Measurements from ENCODE around the gene FMN2. TPM values are rescaled to one million over a fixed set of nuclear protein-coding genes. Genes with fewer than 3 reads are reported as not detected.

Gene FMN2
- total RNA-seq, 1 experiment from 2014 or later, result 0.59 TPM

GRCh38 chr1:240320659-240321058 lies 229.0 kb downstream of the FMN2 start:
- Histone ChIP-seq H4K91ac (ENCODE audit: insufficient read length, low read depth, low read length) (no peak overlapping the region), H4K5ac (ENCODE audit: insufficient read length, low read depth, low read length) (no peak overlapping the region), H3K4me2 (ENCODE audit: insufficient read depth, insufficient read length, low read length) (no peak overlapping the region), H2AFZ (ENCODE audit: low read length) (no peak overlapping the region), H3K79me1 (ENCODE audit: insufficient read depth, low read depth, low read length, poor library complexity, severe bottlenecking) (no peaks in the 10 kb centered on the region), H3K27me3 (ENCODE audit: insufficient read depth, low read length) (no peaks in the 10 kb centered on the region), H3K79me2 (ENCODE audit: insufficient read depth, low read length) (no peaks in the 10 kb centered on the region), H3K4ac (ENCODE audit: low read depth, low read length) (no peak overlapping the region), H3K56ac (ENCODE audit: insufficient read length, low read depth, low read length) (no peak overlapping the region), H3K18ac (ENCODE audit: insufficient read length, low read depth, low read length) (no peak overlapping the region), H3K9me3 (ENCODE audit: control insufficient read depth, low read depth, low read length) (no peaks in the 10 kb centered on the region), H3K9ac (ENCODE audit: extremely low read depth, insufficient read length, low read length) (no peak overlapping the region), H3K27ac (ENCODE audit: insufficient read length, low read depth, low read length) (no peak overlapping the region), H2BK20ac (ENCODE audit: low read depth, low read length, poor library complexity, severe bottlenecking) (no peak overlapping the region), H3K23me2 (ENCODE audit: insufficient read length, low read depth, low read length, poor library complexity, severe bottlenecking) (no peaks in the 10 kb centered on the region), H4K20me1 (ENCODE audit: control insufficient read depth, insufficient read depth, insufficient read length) (no peaks in the 10 kb centered on the region), H3K4me1 (ENCODE audit: insufficient read depth, low read length) (no peaks in the 10 kb centered on the region), H3K14ac (ENCODE audit: insufficient read depth, low read length) (no peak overlapping the region), H2BK120ac (ENCODE audit: low read depth, low read length, poor library complexity, severe bottlenecking) (no peak overlapping the region), H2BK5ac (ENCODE audit: insufficient read length, low read length) (no peak overlapping the region), H2BK15ac (ENCODE audit: low read depth, low read length) (no peak overlapping the region), H2BK12ac (ENCODE audit: insufficient read length, low read depth, low read length) (no peak overlapping the region), H3T11ph (ENCODE audit: low read length) (no peak overlapping the region), H3K23ac (ENCODE audit: insufficient read length, low read depth, low read length) (no peak overlapping the region), H4K8ac (replicated peaks; ENCODE audit: insufficient read length, low read depth, low read length) (no peak overlapping the region), H2AK5ac (ENCODE audit: insufficient read length, low read length) (no peak overlapping the region)
- WGBS (ENCODE audit: extremely low coverage, insufficient read length, low lambda C conversion rate), result no CpG with 5 or more reads among the region's 5 CpGs
- Mint-ChIP-seq H3K4me3 (no peak overlapping the region), H3K27ac (no peak overlapping the region), H3K36me3 (ENCODE audit: insufficient read depth in 1 of 3, low read depth in 3 of 3) (no peaks in the 10 kb centered on the region), H3K27me3 (ENCODE audit: low read depth) (no peaks in the 10 kb centered on the region; the same call in 1 of the 2 replicates), H3K4me1 (peaks cover 0 to 12% of the 10 kb centered on the region in 2 experiments; a peak in 2 of 4 replicates), H3K9me3 (no peaks in the 10 kb centered on the region)
- no peak for TF ChIP-seq CTCF (conservative IDR thresholded peaks at IDR 0.05)
- DNase-seq, result no peak
